ENCODE data around the gene MGAT2.

GRCh38 chr14:49634547-49635334 lies 14.1 kb downstream of the MGAT2 start, which contains the start of gene DNAAF2:
- TF ChIP-seq EP300 (IDR thresholded peaks at IDR 0.05) (no peak), CTCF (IDR thresholded peaks at IDR 0.05) (no peak)
